ENCODE measurements around the gene FAM53C.

DNA sequence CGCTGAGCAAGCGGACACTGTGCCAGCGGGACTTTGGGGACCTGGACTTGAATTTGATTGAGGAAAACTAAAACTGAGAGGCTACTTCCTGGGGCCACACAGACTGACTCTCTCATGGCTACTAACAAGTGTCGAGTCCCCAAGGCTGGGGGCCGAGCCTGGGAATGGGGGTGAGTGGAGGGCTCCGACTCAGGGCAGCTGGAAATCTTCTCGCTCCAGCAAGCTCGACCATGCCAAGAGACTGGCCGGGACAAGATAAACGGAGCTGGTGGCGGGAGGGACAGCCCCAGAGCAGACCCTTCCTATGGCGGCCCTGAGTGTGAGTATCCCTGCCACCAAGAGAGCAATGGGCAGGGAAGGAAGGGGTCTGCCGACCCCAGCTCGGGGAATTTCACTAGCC is 8.8 kb downstream of the FAM53C start:
- TF ChIP-seq, protein P1, sequence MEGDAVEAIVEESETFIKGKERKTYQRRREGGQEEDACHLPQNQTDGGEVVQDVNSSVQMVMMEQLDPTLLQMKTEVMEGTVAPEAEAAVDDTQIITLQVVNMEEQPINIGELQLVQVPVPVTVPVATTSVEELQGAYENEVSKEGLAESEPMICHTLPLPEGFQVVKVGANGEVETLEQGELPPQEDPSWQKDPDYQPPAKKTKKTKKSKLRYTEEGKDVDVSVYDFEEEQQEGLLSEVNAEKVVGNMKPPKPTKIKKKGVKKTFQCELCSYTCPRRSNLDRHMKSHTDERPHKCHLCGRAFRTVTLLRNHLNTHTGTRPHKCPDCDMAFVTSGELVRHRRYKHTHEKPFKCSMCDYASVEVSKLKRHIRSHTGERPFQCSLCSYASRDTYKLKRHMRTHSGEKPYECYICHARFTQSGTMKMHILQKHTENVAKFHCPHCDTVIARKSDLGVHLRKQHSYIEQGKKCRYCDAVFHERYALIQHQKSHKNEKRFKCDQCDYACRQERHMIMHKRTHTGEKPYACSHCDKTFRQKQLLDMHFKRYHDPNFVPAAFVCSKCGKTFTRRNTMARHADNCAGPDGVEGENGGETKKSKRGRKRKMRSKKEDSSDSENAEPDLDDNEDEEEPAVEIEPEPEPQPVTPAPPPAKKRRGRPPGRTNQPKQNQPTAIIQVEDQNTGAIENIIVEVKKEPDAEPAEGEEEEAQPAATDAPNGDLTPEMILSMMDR (IDR thresholded peaks at IDR 0.05) = no peak
- no peak for TF ChIP-seq POLR2A (IDR thresholded peaks at IDR 0.05)

All from esophagus squamous epithelium (tissue), 4 donors.